IgD-negative memory B cell (primary cell): Measurements from ENCODE around the gene PRAMEF4. TPM values are rescaled to one million over a fixed set of nuclear protein-coding genes. Genes with fewer than 3 reads are reported as not detected.

ENCODE experiments used
- polyA plus RNA-seq: library from polyadenylated mRNA; unstranded; fragments of 300-500 nt; fragmentation: Illumina TruSeq; gene quantifications from one replicate; pipeline ENCODE4 v1.2.3, GENCODE V29; 2021

Gene PRAMEF4
- polyA plus RNA-seq, 1 donor from 2014 or later, result not detected

Other genes with a start within 250 kb of the PRAMEF4 start
- not detected for gene AADACL4, start 242.1 kb downstream of the PRAMEF4 start, polyA plus RNA-seq
- not detected for gene AADACL3, start 170.1 kb downstream of the PRAMEF4 start, polyA plus RNA-seq
- gene CFAP107, start 140.0 kb downstream of the PRAMEF4 start, polyA plus RNA-seq, result not detected
- not detected for gene PRAMEF12, start 112.5 kb downstream of the PRAMEF4 start, polyA plus RNA-seq
- gene PRAMEF1, start 94.8 kb downstream of the PRAMEF4 start, polyA plus RNA-seq, result not detected
- gene PRAMEF11, start 54.8 kb downstream of the PRAMEF4 start, polyA plus RNA-seq, result not detected
- not detected for gene HNRNPCL1, start 37.5 kb downstream of the PRAMEF4 start, polyA plus RNA-seq
- not detected for gene PRAMEF2, start 29.1 kb downstream of the PRAMEF4 start, polyA plus RNA-seq
- not detected for gene PRAMEF10, start 12.1 kb upstream of the PRAMEF4 start, polyA plus RNA-seq
- not detected for gene PRAMEF7, start 30.4 kb upstream of the PRAMEF4 start, polyA plus RNA-seq
- not detected for gene PRAMEF6, start 61.4 kb upstream of the PRAMEF4 start, polyA plus RNA-seq
- not detected for gene PRAMEF27, start 170.4 kb upstream of the PRAMEF4 start, polyA plus RNA-seq
- not detected for gene HNRNPCL3, start 174.6 kb upstream of the PRAMEF4 start, polyA plus RNA-seq
- not detected for gene PRAMEF25, start 184.6 kb upstream of the PRAMEF4 start, polyA plus RNA-seq
- not detected for gene HNRNPCL2, start 230.7 kb upstream of the PRAMEF4 start, polyA plus RNA-seq